IMR-90 (cell line): ENCODE measurements around the gene TELO2. TPM values are rescaled to one million over a fixed set of nuclear protein-coding genes. Genes with fewer than 3 reads are reported as not detected.

ENCODE experiments used
- ATAC-seq: fragments of 200-7000 bp; cut with Tn5 transposase; 2 replicates; pipeline ENCODE4 v1.9.1; 2020; ENCODE audit warnings: low read depth, mild to moderate bottlenecking, moderate library complexity
- BruUV-seq: library from RNA; stranded (reverse); fragments of 400-500 nt; replicated peaks from 2 replicates; lab custom pipeline; 2021; lab: Mats Ljungman, UMichigan
- CTCF ChIA-PET: fragments of 300-600 bp; formaldehyde crosslinking; extraction: SDS; loops from one replicate; lab custom pipeline; 2021; ENCODE audit warnings: antibody characterized with exemption; lab: Yijun Ruan, JAX
- POLR2A ChIA-PET: fragments of 300-600 bp; sonication (Branson Sonifier 250); formaldehyde crosslinking; loops from one replicate; lab custom pipeline; 2022; ENCODE audit warnings: antibody characterized with exemption; ENCODE audit not compliant: unreplicated experiment; lab: Charles Lee
- DNase-seq: peaks from one replicate; pipeline ENCODE4 v3.0.0; 2013
- H2AFZ ChIP-seq: replicated peaks from 2 replicates; pipeline ENCODE3; 2013; ENCODE audit warnings: low read length, mild to moderate bottlenecking; ENCODE audit not compliant: poor library complexity
- H2AK5ac ChIP-seq: 2 replicates; pipeline ENCODE4 v1.6.1; 2013; ENCODE audit warnings: low read depth, low read length, inconsistent platforms
- H2AK9ac ChIP-seq: replicated peaks from 2 replicates; pipeline ENCODE3; 2013; ENCODE audit warnings: mild to moderate bottlenecking, low read depth, low read length, moderate library complexity; ENCODE audit not compliant: poor library complexity
- H2BK120ac ChIP-seq: 2 replicates; pipeline ENCODE4 v1.6.1; 2013; ENCODE audit warnings: low read depth, low read length, inconsistent platforms
- H2BK15ac ChIP-seq: 3 replicates; pipeline ENCODE4 v1.6.1; 2013; ENCODE audit warnings: low read depth, low read length, inconsistent platforms
- H2BK20ac ChIP-seq: 2 replicates; pipeline ENCODE4 v1.6.1; 2013; ENCODE audit warnings: low read depth, mild to moderate bottlenecking, inconsistent platforms, low read length, moderate library complexity
- H2BK5ac ChIP-seq: 2 replicates; pipeline ENCODE4 v1.6.1; 2013; ENCODE audit warnings: mild to moderate bottlenecking, low read depth, low read length, inconsistent platforms; ENCODE audit not compliant: poor library complexity, severe bottlenecking
- H3K14ac ChIP-seq: replicated peaks from 2 replicates; pipeline ENCODE4 v1.6.1; 2013; ENCODE audit warnings: low read depth, low read length, inconsistent platforms
- H3K18ac ChIP-seq: 2 replicates; pipeline ENCODE4 v1.6.1; 2013; ENCODE audit warnings: low read depth, low read length, control low read depth
- H3K23ac ChIP-seq: 2 replicates; pipeline ENCODE4 v1.6.1; 2013; ENCODE audit warnings: low read depth, low read length, inconsistent platforms
- H3K27ac ChIP-seq: 2 replicates; pipeline ENCODE4 v1.5.1; 2013; ENCODE audit warnings: mild to moderate bottlenecking, control low read depth, low read length; ENCODE audit not compliant: insufficient read depth
- H3K27me3 ChIP-seq: 2 replicates; pipeline ENCODE4 v1.6.1; 2013; ENCODE audit warnings: low read length; ENCODE audit not compliant: control insufficient read depth, insufficient read depth
- H3K36me3 ChIP-seq: 2 replicates; pipeline ENCODE4 v1.6.1; 2013; ENCODE audit warnings: low read length, mixed read lengths; ENCODE audit not compliant: control insufficient read depth, insufficient read depth
- H3K4ac ChIP-seq: 2 replicates; pipeline ENCODE4 v1.6.1; 2013; ENCODE audit warnings: low read depth, low read length, inconsistent platforms
- H3K4me1 ChIP-seq: 2 replicates; pipeline ENCODE4 v1.6.1; 2013; ENCODE audit warnings: low read length, mixed read lengths; ENCODE audit not compliant: control insufficient read depth, insufficient read depth
- H3K4me2 ChIP-seq: 2 replicates; pipeline ENCODE4 v1.6.1; 2013; ENCODE audit warnings: low read depth, mild to moderate bottlenecking, control low read depth, low read length, moderate library complexity
- H3K4me3 ChIP-seq: 2 replicates; pipeline ENCODE4 v1.5.1; 2013; ENCODE audit warnings: low read depth, mild to moderate bottlenecking, control low read depth, low read length, moderate library complexity; ENCODE audit not compliant: insufficient read depth
- H3K56ac ChIP-seq: 2 replicates; pipeline ENCODE4 v1.6.1; 2013; ENCODE audit warnings: low read length, inconsistent platforms; ENCODE audit not compliant: insufficient read depth; ENCODE audit errors: extremely low read depth
- H3K79me1 ChIP-seq, 2 experiments: 2 replicates each; pipeline ENCODE4 v1.6.1; 2013; ENCODE audit warnings: low read length in 2 of 2, inconsistent platforms in 1 of 2, low read depth in 1 of 2
- H3K9ac ChIP-seq: 2 replicates; pipeline ENCODE4 v1.6.1; 2013; ENCODE audit warnings: low read depth, low read length, control low read depth
- H3K9me1 ChIP-seq: 2 replicates; pipeline ENCODE4 v1.6.1; 2013; ENCODE audit warnings: low read length, inconsistent platforms; ENCODE audit not compliant: insufficient read depth
- H3K9me3 ChIP-seq: 2 replicates; pipeline ENCODE4 v1.6.1; 2013; ENCODE audit warnings: low read length; ENCODE audit not compliant: control insufficient read depth, insufficient read depth
- H4K20me1 ChIP-seq: 2 replicates; pipeline ENCODE4 v1.6.1; 2013; ENCODE audit warnings: low read length, inconsistent platforms; ENCODE audit not compliant: insufficient read depth
- H4K5ac ChIP-seq: 2 replicates; pipeline ENCODE4 v1.6.1; 2013; ENCODE audit warnings: mild to moderate bottlenecking, low read depth, low read length, control low read depth
- H4K8ac ChIP-seq, 2 experiments: 2 replicates each; pipeline ENCODE4 v1.6.1; 2013; ENCODE audit warnings: low read depth in 2 of 2, low read length in 2 of 2, control low read depth in 1 of 2, inconsistent platforms in 1 of 2
- H4K91ac ChIP-seq: 2 replicates; pipeline ENCODE4 v1.6.1; 2013; ENCODE audit warnings: low read depth, low read length, inconsistent platforms; ENCODE audit not compliant: insufficient read depth
- CEBPB ChIP-seq: IDR thresholded peaks from 2 replicates; pipeline ENCODE4 v1.6.1; 2012; ENCODE audit warnings: low read depth, low read length, improper control_type of control experiment
- CTCF ChIP-seq: conservative IDR thresholded peaks from 2 replicates; pipeline ENCODE4 v1.5.1; 2012; ENCODE audit warnings: mild to moderate bottlenecking, low read depth, low read length, improper control_type of control experiment
- FOS ChIP-seq: fragments of 150-350 bp; IDR thresholded peaks from 2 replicates; pipeline ENCODE4 v1.6.1; 2016; ENCODE audit warnings: low read depth, low read length
- MAZ ChIP-seq: IDR thresholded peaks from 2 replicates; pipeline ENCODE4 v1.6.1; 2012; ENCODE audit warnings: low read depth, mild to moderate bottlenecking, low read length, improper control_type of control experiment, moderate library complexity, borderline replicate concordance
- MXI1 ChIP-seq: IDR thresholded peaks from 2 replicates; pipeline ENCODE4 v1.6.1; 2012; ENCODE audit warnings: low read depth, mild to moderate bottlenecking, low read length, moderate library complexity, borderline replicate concordance
- NFE2L2 ChIP-seq: fragments of 150-350 bp; IDR thresholded peaks from 2 replicates; pipeline ENCODE4 v1.6.1; 2016; ENCODE audit warnings: low read depth, mild to moderate bottlenecking, low read length
- POLR2A ChIP-seq: IDR thresholded peaks from 2 replicates; pipeline ENCODE4 v1.6.1; 2012; ENCODE audit warnings: mild to moderate bottlenecking, low read depth, low read length
- RFX5 ChIP-seq: IDR thresholded peaks from 2 replicates; pipeline ENCODE4 v1.8.0; 2012; ENCODE audit warnings: low read depth, mild to moderate bottlenecking, low read length, moderate library complexity
- SMC3 ChIP-seq: fragments of 150-350 bp; IDR thresholded peaks from 2 replicates; pipeline ENCODE4 v1.6.1; 2016; ENCODE audit warnings: low read depth, mild to moderate bottlenecking, antibody characterized with exemption, low read length, moderate library complexity
- WGBS, 2 experiments: methylation state at CpG; one replicate each; pipeline versions ENCODE4 v1.1.5 to v1.1.7; 2013; ENCODE audit warnings: missing lambda C conversion rate in 2 of 2; ENCODE audit not compliant: insufficient read length in 1 of 2; ENCODE audit errors: extremely low coverage in 2 of 2; 5-methylcytosine and 5-hydroxymethylcytosine counted together
- dilution Hi-C: fragments of 300-500 bp; cut with HindIII; formaldehyde crosslinking; loops from one replicate; pipeline ENCODE4 v1.14.3; 2018; ENCODE audit warnings: low sequenced_read_pairs; ENCODE audit not compliant: unreplicated experiment
- in situ Hi-C: fragments of 300-500 bp; cut with MboI; formaldehyde crosslinking; loops from 3 replicates; pipeline ENCODE4 v1.14.3; 2019; ENCODE audit warnings: low sequenced_read_pairs, inconsistent platforms, mixed read lengths
- intact Hi-C: fragments of 100-400 bp; cut with micrococcal nuclease; formaldehyde crosslinking; loops from 2 replicates; pipeline ENCODE4 v1.10.0; 2022
- polyA plus RNA-seq, 3 experiments: library from polyadenylated mRNA; depleted of rRNA; stranded (reverse); fragments of >200 nt; gene quantifications; 2 replicates each; pipeline ENCODE4 v1.2.3, GENCODE V29; 2012; ENCODE audit warnings: low replicate concordance in 1 of 3
- total RNA-seq: library from RNA; depleted of rRNA; stranded (reverse); fragments of >200 nt; gene quantifications from 2 replicates; pipeline ENCODE4 v1.2.3, GENCODE V29; 2012

The TELO2 gene
- total and polyA plus RNA-seq, 2 of the 4 experiments (the other 2 are of a cell fraction) = 6.6 to 26.6 TPM

- Histone ChIP-seq H3K4me3 (no peak overlapping the region), H2AK9ac (no peak overlapping the region), H3K4ac (no peak overlapping the region), H3K23ac (no peak overlapping the region), H3K4me2 (no peak overlapping the region), H4K5ac (no peak overlapping the region), H2BK120ac (no peak overlapping the region), H2AFZ (no peak overlapping the region), H2BK20ac (no peak overlapping the region), H4K20me1 (no peaks in the 10 kb centered on the region), H3K4me1 (no peaks in the 10 kb centered on the region), H3K9me1 (no peaks in the 10 kb centered on the region), H3K18ac (no peak overlapping the region), H4K8ac (no peak overlapping the region), H3K36me3 (peaks cover 12% of the 10 kb centered on the region), H4K91ac (no peak overlapping the region), H3K9me3 (no peaks in the 10 kb centered on the region), H3K56ac (no peak overlapping the region), H3K14ac (no peak overlapping the region), H3K27ac (no peak overlapping the region), H3K27me3 (no peaks in the 10 kb centered on the region), H2BK15ac (no peak overlapping the region), H2BK5ac (no peak overlapping the region), H3K79me1 (no peaks in the 10 kb centered on the region), H3K9ac (no peak overlapping the region), H2AK5ac (no peak overlapping the region)
- ATAC-seq (no peak), DNase-seq (no peak)
- TF ChIP-seq RFX5 (no peak), POLR2A (no peak), NFE2L2 (no peak), FOS (no peak), MXI1 (no peak), CEBPB (no peak), MAZ (no peak), CTCF (no peak), SMC3 (no peak)
- intact Hi-C loops = no loop called here
- in situ Hi-C loops = no loop called here
- CTCF ChIA-PET = no interaction called here
- POLR2A ChIA-PET = no interaction called here
- dilution Hi-C loops = no loop called here
- WGBS, 2 experiments = 93% methylated on average over 11 of the region's 17 CpGs; no CpG with 5 or more reads in 1 of the 2 experiments
- BruUV-seq = no TSS peak
These were observed 26.7 kb downstream of the TELO2 start for GRCh38 chr16:1519831-1520230.
